GM18870 (cell line): ENCODE data around the gene PMPCB.
A peak's percentile ranks its signal among the peaks of the same experiment; 100 is the strongest.
"Not testable (repeated sequence)": the region's sequence is repeated elsewhere in the genome, so short reads cannot be mapped to it uniquely, and the experiment has no call there.

Source experiments
- ATAC-seq: cut with Tn5 transposase; IDR thresholded peaks from one replicate; pipeline ENCODE4 v1.9.1; 2021; ENCODE audit warnings: moderate library complexity; ENCODE audit not compliant: unreplicated experiment

The PMPCB gene

GRCh38 chr7:103296901-103297836 is at the start of gene PMPCB:
Gene PMPCB (plus strand): TSS chr7:103297435. CDS start chr7:103297460, 25 bp downstream.
- ATAC-seq, result peak; percentile 85

- not testable (repeated sequence) for ATAC-seq
These were observed 43.3 kb upstream of the PMPCB start for GRCh38 chr7:103253699-103254506.

GRCh38 chr7:103264054-103264453 is 33.2 kb upstream of the PMPCB start:
- not testable (repeated sequence) for ATAC-seq

GRCh38 chr7:103266229-103266628 is 31.0 kb upstream of the PMPCB start:
- ATAC-seq, result not testable (repeated sequence)

- ATAC-seq, result not testable (repeated sequence)
These were observed 23.9 kb upstream of the PMPCB start for GRCh38 chr7:103273374-103273773.

GRCh38 chr7:103274867-103275266 is 22.4 kb upstream of the PMPCB start:
- ATAC-seq, result not testable (repeated sequence)

- ATAC-seq, result not testable (repeated sequence)
These were observed 19.0 kb upstream of the PMPCB start for GRCh38 chr7:103278195-103278594.

- peak; percentile 43 for ATAC-seq
These were observed 17.6 kb upstream of the PMPCB start for GRCh38 chr7:103279636-103279962.

- peak; percentile 83 for ATAC-seq
These were observed 17.1 kb upstream of the PMPCB start for GRCh38 chr7:103279963-103280802.

GRCh38 chr7:103280803-103281155 is 16.5 kb upstream of the PMPCB start:
- ATAC-seq, result peak; percentile 8

GRCh38 chr7:103282802-103283427 is 14.3 kb upstream of the PMPCB start:
- ATAC-seq, result not testable (repeated sequence)

GRCh38 chr7:103292122-103292521 is 5.1 kb upstream of the PMPCB start:
- ATAC-seq, result no peak

GRCh38 chr7:103293526-103293925 is 3.7 kb upstream of the PMPCB start:
- ATAC-seq, result no peak

GRCh38 chr7:103297837-103298179 is 573 bp downstream of the PMPCB start:
- ATAC-seq, result peak; percentile 13

- no peak for ATAC-seq
These were observed 2.4 kb downstream of the PMPCB start for GRCh38 chr7:103299660-103300059.

GRCh38 chr7:103301441-103301840 is 4.2 kb downstream of the PMPCB start:
- ATAC-seq, result no peak

- no peak for ATAC-seq
These were observed 10.4 kb downstream of the PMPCB start for GRCh38 chr7:103307503-103308231.

- no peak for ATAC-seq
These were observed 17.6 kb downstream of the PMPCB start for GRCh38 chr7:103314852-103315251.

GRCh38 chr7:103316380-103316941 is 19.2 kb downstream of the PMPCB start:
- ATAC-seq, result no peak

GRCh38 chr7:103317009-103317408 is 19.8 kb downstream of the PMPCB start:
- no peak for ATAC-seq
